A549 (cell line): Measurements from ENCODE around the gene PMP22. TPM values are rescaled to one million over a fixed set of nuclear protein-coding genes. Genes with fewer than 3 reads are reported as not detected.
A peak's percentile ranks its signal among the peaks of the same experiment; 100 is the strongest.

Source experiments
- ATAC-seq, 2 experiments: fragments of 200-7000 bp in 1 of 2; fragments of >200 bp in 1 of 2; cut with Nextera tagmentation in 1 of 2; cut with Tn5 transposase in 1 of 2; 3 replicates each; pipeline versions ENCODE4 v1.8.0 to v1.9.1; 2018 to 2020; ENCODE audit warnings: mild to moderate bottlenecking in 1 of 2, moderate library complexity in 1 of 2
- CTCF ChIA-PET: fragments of 300-600 bp; sonication (Branson Sonifier 250); formaldehyde crosslinking; extraction: SDS; loops from one replicate; lab custom pipeline; 2021; ENCODE audit warnings: antibody characterized with exemption, inconsistent platforms; lab: Yijun Ruan, JAX
- POLR2A ChIA-PET: fragments of 350-600 bp; formaldehyde crosslinking; extraction: SDS; loops from one replicate; lab custom pipeline; 2021; ENCODE audit warnings: antibody characterized with exemption, inconsistent platforms; lab: Yijun Ruan, JAX
- DNase-seq, 2 experiments: peaks; one replicate each; pipeline versions ENCODE4 v3.0.0 to v3.0.0-alpha.2; 2011 to 2016; ENCODE audit warnings: low read depth in 1 of 2, low spot score in 1 of 2
- FAIRE-seq: peaks from 2 replicates; lab custom pipeline; 2011; peaks lifted over from hg19 to GRCh38; lab: Jason Lieb, UNC
- H3K27ac ChIP-seq, 2 experiments: fragments of >200 bp; sonication (Bioruptor Twin); formaldehyde crosslinking; 3 replicates each; pipeline ENCODE4 v1.5.1; 2016 to 2017
- H3K4me1 ChIP-seq: fragments of >200 bp; sonication (Bioruptor Twin); formaldehyde crosslinking; 3 replicates; pipeline ENCODE4 v1.6.1; 2016
- H3K4me2 ChIP-seq: fragments of >200 bp; sonication (Bioruptor Twin); formaldehyde crosslinking; 3 replicates; pipeline ENCODE4 v1.6.1; 2016
- H3K4me3 ChIP-seq: fragments of >200 bp; sonication (Bioruptor Twin); formaldehyde crosslinking; 3 replicates; pipeline ENCODE4 v1.5.1; 2016
- H3K9me3 ChIP-seq: fragments of >200 bp; sonication (Bioruptor Twin); formaldehyde crosslinking; 3 replicates; pipeline ENCODE4 v1.6.1; 2016
- ATOH8 ChIP-seq: fragments of 250-450 bp; sonication (Bioruptor Pico); IDR thresholded peaks from 2 replicates; pipeline ENCODE4 v1.5.0; 2020; ENCODE audit warnings: low read depth, mild to moderate bottlenecking, moderate library complexity
- CHD2 ChIP-seq: fragments of 150-350 bp; IDR thresholded peaks from 2 replicates; pipeline ENCODE4 v1.6.1; 2014; ENCODE audit warnings: low read length; ENCODE audit not compliant: partially characterized antibody
- FOSL2 ChIP-seq, 2 experiments: fragments of 450-650 bp in 1 of 2; fragments of >200 bp in 1 of 2; sonication (Bioruptor Twin) in 1 of 2; formaldehyde crosslinking; IDR thresholded peaks; 2 replicates each; pipeline versions ENCODE4 v1.5.0 to v1.6.1; 2016 to 2020; ENCODE audit warnings: mild to moderate bottlenecking in 1 of 2, moderate library complexity in 1 of 2
- HES2 ChIP-seq: fragments of >200 bp; sonication (Bioruptor Twin); formaldehyde crosslinking; IDR thresholded peaks from 2 replicates; pipeline ENCODE4 v1.6.1; 2016
- HOXB5 ChIP-seq: fragments of 250-450 bp; sonication (Bioruptor Pico); IDR thresholded peaks from 2 replicates; pipeline ENCODE4 v1.5.0; 2020; ENCODE audit warnings: mild to moderate bottlenecking, moderate library complexity
- MAFK ChIP-seq: fragments of 450-650 bp; IDR thresholded peaks from 2 replicates; pipeline ENCODE4 v1.6.1; 2014; ENCODE audit not compliant: partially characterized antibody
- MAZ ChIP-seq: fragments of 150-350 bp; IDR thresholded peaks from 2 replicates; pipeline ENCODE4 v1.6.1; 2014; ENCODE audit warnings: antibody characterized with exemption, low read depth, low read length, borderline replicate concordance
- NFE2L2 ChIP-seq: fragments of 150-350 bp; conservative IDR thresholded peaks from 2 replicates; pipeline ENCODE4 v1.6.1; 2014; ENCODE audit warnings: low read length
- NPAS2 ChIP-seq: fragments of 250-450 bp; sonication (Bioruptor Pico); IDR thresholded peaks from 2 replicates; pipeline ENCODE4 v1.8.0; 2022; ENCODE audit warnings: mild to moderate bottlenecking, moderate library complexity, borderline replicate concordance
- RAD21 ChIP-seq, 2 experiments: fragments of >200 bp in 1 of 2; sonication (Bioruptor Twin) in 1 of 2; formaldehyde crosslinking in 1 of 2; IDR thresholded peaks in 1 of 2; conservative IDR thresholded peaks in 1 of 2; 2 replicates in 1 of 2; 3 replicates in 1 of 2; pipeline ENCODE4 v1.6.1; 2012 to 2018; ENCODE audit warnings: inconsistent platforms in 1 of 2
- SMC3 ChIP-seq: fragments of >200 bp; sonication (Bioruptor Twin); formaldehyde crosslinking; IDR thresholded peaks from 3 replicates; pipeline ENCODE4 v1.6.1; 2018; ENCODE audit warnings: inconsistent platforms
- SREBF2 ChIP-seq: fragments of 450-650 bp; IDR thresholded peaks from 2 replicates; pipeline ENCODE4 v1.6.1; 2014; ENCODE audit warnings: mild to moderate bottlenecking, moderate library complexity
- USF2 ChIP-seq: fragments of 450-650 bp; IDR thresholded peaks from 2 replicates; pipeline ENCODE4 v1.6.1; 2014; ENCODE audit warnings: antibody characterized with exemption
- ZFP36 ChIP-seq: fragments of 450-650 bp; IDR thresholded peaks from 2 replicates; pipeline ENCODE4 v1.6.1; 2014; ENCODE audit warnings: borderline replicate concordance; ENCODE audit not compliant: partially characterized antibody
- ZSCAN20 ChIP-seq: fragments of 250-450 bp; sonication (Bioruptor Pico); IDR thresholded peaks from 2 replicates; pipeline ENCODE4 v1.8.0; 2022; ENCODE audit warnings: mild to moderate bottlenecking, moderate library complexity
- WGBS: methylation state at CpG from one replicate; pipeline ENCODE4 v1.1.6; 2017; ENCODE audit errors: missing lambda C conversion rate; 5-methylcytosine and 5-hydroxymethylcytosine counted together
- polyA plus RNA-seq, 4 experiments: library from polyadenylated mRNA; depleted of rRNA in 3 of 4; stranded (reverse); fragments of >200 nt; fragmentation: RNase III in 1 of 4; extraction: RNeasy Plus Mini Kit Qiagen cat#74134 plus additional on column Dnase treatment in 1 of 4; gene quantifications; 2 replicates in 3 of 4; 3 replicates in 1 of 4; pipeline ENCODE4 v1.2.3, GENCODE V29; 2011 to 2017
- TF ChIP-seq, protein P1 (sequence below): fragments of >200 bp; sonication (Bioruptor Twin); formaldehyde crosslinking; IDR thresholded peaks from 3 replicates; pipeline ENCODE4 v1.5.1; 2016

The PMP22 gene
- polyA plus RNA-seq, 2 of the 4 experiments (the other 2 are of a cell fraction): 40.1 to 102 TPM

DNA sequence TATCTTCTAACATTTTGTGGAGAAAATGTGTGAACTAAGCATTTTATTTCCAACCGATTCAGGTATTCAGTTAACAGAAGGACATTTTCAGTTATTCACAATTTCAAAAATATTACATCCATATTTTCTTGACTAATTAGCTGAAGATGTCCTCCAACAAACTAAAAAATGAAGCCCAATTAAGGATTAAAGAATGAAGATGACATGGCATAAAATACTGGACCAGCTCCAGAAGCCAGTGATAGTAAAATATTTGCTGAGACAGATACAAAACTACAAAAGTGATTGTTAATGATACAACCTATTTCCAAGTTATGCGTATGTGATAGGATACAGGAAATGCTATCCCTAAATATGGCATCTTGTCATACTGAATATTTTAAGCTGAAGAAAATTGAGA is 48.6 kb downstream of the PMP22 start:
- ChIA-PET CTCF (interaction anchor here (1.0 to 1.8 kb wide), 2 partner anchors 9 to 21 kb away, joined by 3 read pairs; no protein-coding TSS in a partner anchor), POLR2A (interaction anchor here (0.6 kb wide), 1 partner anchor 39 kb away, joined by 7 read pairs; no protein-coding TSS in a partner anchor)
- Histone ChIP-seq H3K4me3 (no peak overlapping the region), H3K4me1 (no peaks in the 10 kb centered on the region), H3K4me2 (no peak overlapping the region), H3K9me3 (no peaks in the 10 kb centered on the region), H3K27ac (no peak overlapping the region)
- WGBS: 90% methylated on average over 2 of the region's 2 CpGs
- ATAC-seq (no peak), FAIRE-seq (peak; percentile 83), DNase-seq (no peak)
- TF ChIP-seq HES2 (no peak), NPAS2 (CRISPR knock-in tag) (no peak), NFE2L2 (0 out of 2 replicates have a peak, but pooled peaks have one; percentile 10), ZFP36 (no peak), MAZ (no peak), USF2 (no peak), SREBF2 (no peak), ATOH8 (CRISPR knock-in tag) (no peak), MAFK (peak; percentile 66), CHD2 (no peak), HOXB5 (CRISPR knock-in tag) (no peak)
- TF ChIP-seq, protein P1, sequence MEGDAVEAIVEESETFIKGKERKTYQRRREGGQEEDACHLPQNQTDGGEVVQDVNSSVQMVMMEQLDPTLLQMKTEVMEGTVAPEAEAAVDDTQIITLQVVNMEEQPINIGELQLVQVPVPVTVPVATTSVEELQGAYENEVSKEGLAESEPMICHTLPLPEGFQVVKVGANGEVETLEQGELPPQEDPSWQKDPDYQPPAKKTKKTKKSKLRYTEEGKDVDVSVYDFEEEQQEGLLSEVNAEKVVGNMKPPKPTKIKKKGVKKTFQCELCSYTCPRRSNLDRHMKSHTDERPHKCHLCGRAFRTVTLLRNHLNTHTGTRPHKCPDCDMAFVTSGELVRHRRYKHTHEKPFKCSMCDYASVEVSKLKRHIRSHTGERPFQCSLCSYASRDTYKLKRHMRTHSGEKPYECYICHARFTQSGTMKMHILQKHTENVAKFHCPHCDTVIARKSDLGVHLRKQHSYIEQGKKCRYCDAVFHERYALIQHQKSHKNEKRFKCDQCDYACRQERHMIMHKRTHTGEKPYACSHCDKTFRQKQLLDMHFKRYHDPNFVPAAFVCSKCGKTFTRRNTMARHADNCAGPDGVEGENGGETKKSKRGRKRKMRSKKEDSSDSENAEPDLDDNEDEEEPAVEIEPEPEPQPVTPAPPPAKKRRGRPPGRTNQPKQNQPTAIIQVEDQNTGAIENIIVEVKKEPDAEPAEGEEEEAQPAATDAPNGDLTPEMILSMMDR: no peak

DNA sequence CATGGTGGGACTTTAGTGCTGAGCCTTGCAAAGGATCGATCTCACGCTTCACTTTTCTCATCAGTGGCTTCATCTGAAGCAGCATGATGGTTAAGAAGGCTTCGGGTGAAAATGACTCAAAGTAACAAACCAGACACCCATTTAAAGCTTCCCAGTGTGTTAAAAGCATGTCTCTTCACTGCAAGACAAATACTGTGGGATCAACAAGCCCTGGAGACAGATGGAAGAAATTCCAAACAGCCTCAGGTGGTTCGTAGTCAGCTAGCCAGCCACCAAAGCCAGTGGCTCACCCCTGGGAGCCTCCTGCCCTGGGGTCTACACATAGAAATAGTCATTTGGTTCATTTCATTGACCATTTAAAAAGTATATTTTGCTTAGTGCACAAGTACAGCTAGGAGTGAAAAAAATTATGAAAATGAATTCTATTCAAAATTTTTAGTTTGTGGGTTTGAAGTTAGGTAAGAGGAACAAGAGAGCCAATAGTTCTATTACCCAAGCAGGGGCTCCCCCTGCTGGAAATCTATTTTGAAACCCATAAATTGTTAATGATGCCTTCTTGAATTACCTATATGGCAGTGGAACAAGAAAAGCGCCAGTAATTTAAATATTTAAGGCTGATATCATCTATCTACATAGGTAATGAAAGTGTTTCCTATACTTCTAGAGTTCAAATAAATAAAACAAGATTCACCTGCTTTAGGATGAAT is 51.6 kb downstream of the PMP22 start:
- H3K27ac ChIP-seq: no peak overlapping the region
- peak in 1 of 2 experiments; percentile 53; a peak in 2 of 6 replicates for ATAC-seq
- no peak for FAIRE-seq
- no peak overlapping the region for H3K4me2 ChIP-seq
- no peaks in the 10 kb centered on the region for H3K9me3 ChIP-seq
- POLR2A ChIA-PET: no interaction called here
- DNase-seq: peak in 1 of 2 experiments; percentile 34
- H3K4me3 ChIP-seq: no peak overlapping the region
- WGBS: 53% methylated on average over 5 of the region's 5 CpGs
- TF ChIP-seq SMC3 (0 out of 3 replicates have a peak, but pooled peaks have one; percentile 35), RAD21 (conservative IDR thresholded peaks at IDR 0.05 in 1 of 2, IDR thresholded peaks at IDR 0.05 in 1 of 2) (peak; percentile 54 to 62; a peak in 3 of 5 replicates), ZSCAN20 (CRISPR knock-in tag) (no peak), FOSL2 (IDR thresholded peaks at IDR 0.05) (no peak), FOSL2 (CRISPR knock-in tag; IDR thresholded peaks at IDR 0.05) (no peak)
- TF ChIP-seq, protein P1: peak; percentile 46; the same call in 2 of the 3 replicates
- TF ChIP-seq, all 56 proteins: peak for 3
- H3K4me1 ChIP-seq: no peaks in the 10 kb centered on the region
- CTCF ChIA-PET: interaction anchor here (0.7 to 1.3 kb wide), 4 partner anchors 23 to 139 kb away, joined by 3 read pairs; no protein-coding TSS in a partner anchor
